ENCODE data around the gene MMP15. TPM values are rescaled to one million over a fixed set of nuclear protein-coding genes. Genes with fewer than 3 reads are reported as not detected.
"Not testable (repeated sequence)": the region's sequence is repeated elsewhere in the genome, so short reads cannot be mapped to it uniquely, and the experiment has no call there.

Gene MMP15
- 10 to 100 TPM; 32.4 to 72.3 (median 40.9) TPM for polyA plus RNA-seq (ENCODE audit: insufficient read depth in 1 of 5, insufficient read length in 5 of 5, low replicate concordance in 1 of 5)
- long read RNA-seq, donor 1, full-length matches to known transcripts = 26 of 50 reads
- long read RNA-seq, donor 1, partial matches to known transcripts = 24 of 50 reads
- long read RNA-seq, donor 1, other reads (novel, unspliced or antisense) = 0 of 50 reads
- long read RNA-seq, donor 2, full-length matches to known transcripts = 15 of 15 reads
- long read RNA-seq, donor 2, partial matches to known transcripts = 0 of 15 reads
- long read RNA-seq, donor 2, other reads (novel, unspliced or antisense) = 0 of 15 reads
- long read RNA-seq, donor 3, full-length matches to known transcripts = 2 of 14 reads
- long read RNA-seq, donor 3, partial matches to known transcripts = 12 of 14 reads
- long read RNA-seq, donor 3, other reads (novel, unspliced or antisense) = 0 of 14 reads
- long read RNA-seq, donor 4, full-length matches to known transcripts = 9 of 29 reads
- long read RNA-seq, donor 4, partial matches to known transcripts = 20 of 29 reads
- long read RNA-seq, donor 4, other reads (novel, unspliced or antisense) = 0 of 29 reads
- long read RNA-seq, donor 5, full-length matches to known transcripts = 3 of 40 reads
- long read RNA-seq, donor 5, partial matches to known transcripts = 37 of 40 reads
- long read RNA-seq, donor 5, other reads (novel, unspliced or antisense) = 0 of 40 reads
- long read RNA-seq, donor 6, full-length matches to known transcripts = 21 of 35 reads
- long read RNA-seq, donor 6, partial matches to known transcripts = 14 of 35 reads
- long read RNA-seq, donor 6, other reads (novel, unspliced or antisense) = 0 of 35 reads
- long read RNA-seq, donor 7, full-length matches to known transcripts = 24 of 33 reads
- long read RNA-seq, donor 7, partial matches to known transcripts = 9 of 33 reads
- long read RNA-seq, donor 7, other reads (novel, unspliced or antisense) = 0 of 33 reads
- long read RNA-seq, donor 8, full-length matches to known transcripts = 4 of 4 reads
- long read RNA-seq, donor 8, partial matches to known transcripts = 0 of 4 reads
- long read RNA-seq, donor 8, other reads (novel, unspliced or antisense) = 0 of 4 reads

GRCh38 chr16:58025351-58026138 is at the start of gene MMP15:
TSS of gene MMP15 (plus strand) at chr16:58025754. CDS start at chr16:58026351, 597 bp downstream.
- peak; percentile 59 to 74 for DNase-seq

- no peak for DNase-seq
Measured at GRCh38 chr16:57976331-57976796, 49.2 kb upstream of the MMP15 start.

GRCh38 chr16:57977418-57978069 is 48.0 kb upstream of the MMP15 start:
- no peak for DNase-seq

GRCh38 chr16:57978070-57978465 is 47.5 kb upstream of the MMP15 start:
- DNase-seq = not testable (repeated sequence)

GRCh38 chr16:57979006-57979585 is 46.5 kb upstream of the MMP15 start:
- no peak for DNase-seq

- no peak for DNase-seq
Measured at GRCh38 chr16:57981636-57982035, 43.9 kb upstream of the MMP15 start.

- DNase-seq = no peak
Measured at GRCh38 chr16:57982385-57982784, 43.2 kb upstream of the MMP15 start.

- peak; percentile 75 to 78 for DNase-seq
Measured at GRCh38 chr16:57984443-57985203, 40.9 kb upstream of the MMP15 start.

GRCh38 chr16:57985204-57986181 is 40.1 kb upstream of the MMP15 start:
- DNase-seq = peak in 1 of 2 donors; percentile 9

GRCh38 chr16:57986196-57986595 is 39.4 kb upstream of the MMP15 start:
- peak in 1 of 2 donors; percentile 4 for DNase-seq

GRCh38 chr16:57987441-57988177 is 37.9 kb upstream of the MMP15 start:
- DNase-seq = no peak

GRCh38 chr16:57988929-57989328 is 36.6 kb upstream of the MMP15 start:
- no peak for DNase-seq

GRCh38 chr16:57991551-57992059 is 33.9 kb upstream of the MMP15 start:
- no peak for DNase-seq

GRCh38 chr16:57992084-57992483 is 33.5 kb upstream of the MMP15 start:
- no peak for DNase-seq

GRCh38 chr16:57993438-57993837 is 32.1 kb upstream of the MMP15 start:
- peak in 1 of 2 donors; percentile 11 for DNase-seq

- DNase-seq = no peak
Measured at GRCh38 chr16:57993897-57994296, 31.7 kb upstream of the MMP15 start.

- DNase-seq = no peak
Measured at GRCh38 chr16:57994361-57994760, 31.2 kb upstream of the MMP15 start.
